ENCODE results near the gene UGGT2. TPM values are rescaled to one million over a fixed set of nuclear protein-coding genes. Genes with fewer than 3 reads are reported as not detected.
A peak's percentile ranks its signal among the peaks of the same experiment; 100 is the strongest.
"Not testable (repeated sequence)": the region's sequence is repeated elsewhere in the genome, so short reads cannot be mapped to it uniquely, and the experiment has no call there.

Gene UGGT2
- total RNA-seq, 1 donor from 2014 or later = 45.5 TPM

DNA sequence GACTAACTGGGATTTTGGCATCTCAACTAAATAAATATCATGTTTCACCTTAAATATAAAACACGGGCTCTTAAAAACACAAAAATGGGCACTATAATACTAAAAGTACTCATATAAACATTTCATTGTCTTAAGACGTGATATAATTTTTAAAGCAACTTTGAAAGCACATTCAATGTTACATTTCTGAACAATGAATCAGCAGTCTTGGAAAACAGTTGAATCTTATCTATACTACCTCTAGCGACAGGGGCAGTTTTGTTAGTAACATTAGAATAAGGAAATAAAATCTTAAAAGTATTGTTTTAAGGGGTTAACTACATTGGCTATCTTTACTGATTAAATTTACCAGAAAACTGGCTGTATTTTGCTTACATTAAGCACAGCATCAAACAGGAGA is 156.9 kb downstream of the UGGT2 start:
- no peak for DNase-seq

DNA sequence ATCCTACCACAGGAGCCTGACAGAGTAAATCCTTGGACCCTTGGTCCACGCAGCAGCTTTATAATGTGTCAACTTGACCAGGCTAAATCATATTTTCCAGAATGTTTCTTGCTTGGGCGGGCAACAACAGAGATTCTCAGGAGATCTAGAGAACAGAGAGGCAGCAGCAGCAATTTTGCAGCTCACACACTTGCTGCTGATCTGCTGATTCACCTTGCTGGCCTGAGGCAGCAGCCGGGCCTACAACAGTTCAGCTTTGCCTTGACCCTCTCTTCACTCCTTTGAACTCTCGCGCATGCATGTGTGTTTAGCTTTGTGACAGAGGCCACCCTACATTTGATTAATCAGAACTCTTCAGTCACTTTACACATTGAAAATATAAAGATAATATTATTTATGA is 159.3 kb downstream of the UGGT2 start:
- no peak for DNase-seq

DNA sequence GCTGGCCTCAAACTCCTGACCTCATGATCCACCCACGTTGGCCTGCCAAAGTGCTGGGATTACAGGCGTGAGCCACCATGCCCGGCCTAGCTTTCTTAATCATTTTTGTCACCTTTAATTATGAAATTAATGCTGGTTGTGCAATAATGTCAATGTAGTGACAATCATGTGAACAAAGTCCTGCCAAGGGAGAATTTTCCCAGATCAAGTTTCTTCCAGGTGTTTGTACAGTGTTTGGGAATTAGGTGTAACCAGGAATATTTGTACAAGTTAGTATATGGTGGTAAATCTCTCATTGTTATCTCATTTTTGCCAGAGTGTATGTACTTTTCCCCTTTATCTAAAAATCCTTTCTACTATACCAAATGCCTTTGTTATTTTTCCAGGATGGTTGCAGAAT is 171.1 kb downstream of the UGGT2 start:
- no peak for DNase-seq

DNA sequence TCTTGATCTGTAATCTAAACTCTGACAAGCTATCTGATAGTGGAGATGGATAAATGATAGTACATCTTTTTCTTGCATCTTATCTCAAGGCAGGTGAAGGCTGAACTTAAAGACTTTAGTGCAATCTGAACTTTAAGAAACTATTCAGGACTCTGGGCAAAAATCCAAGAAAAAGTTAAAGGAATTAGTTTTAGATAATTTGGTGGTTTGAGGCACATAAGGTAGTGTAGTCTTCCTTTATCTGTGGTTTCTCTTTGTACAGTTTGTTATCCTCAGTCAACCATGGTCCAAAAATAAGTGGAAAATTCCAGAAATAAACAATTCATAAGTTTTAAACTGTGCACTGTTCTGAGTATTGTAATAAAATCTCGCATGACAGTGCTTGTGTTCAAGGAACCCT is 172.9 kb downstream of the UGGT2 start:
- no peak for DNase-seq

DNA sequence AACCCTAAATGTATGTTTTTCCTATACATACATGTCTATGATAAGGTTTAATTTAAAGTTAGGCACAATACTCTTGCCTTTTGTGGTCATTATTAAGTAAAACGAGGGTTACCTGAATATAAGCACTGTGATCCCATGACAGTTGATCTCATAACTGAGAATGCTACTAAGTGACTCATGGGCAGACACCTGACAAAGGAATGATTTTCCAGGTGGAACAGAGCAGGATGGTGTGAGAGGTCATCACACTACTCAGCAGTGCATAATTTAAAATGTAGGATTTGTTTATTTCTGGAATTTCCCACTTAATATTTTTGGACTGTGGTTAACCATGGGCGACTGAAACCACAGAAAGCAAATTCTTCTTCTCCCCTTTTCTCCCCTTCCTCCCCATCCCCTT is 178.9 kb downstream of the UGGT2 start:
- no peak for DNase-seq

DNA sequence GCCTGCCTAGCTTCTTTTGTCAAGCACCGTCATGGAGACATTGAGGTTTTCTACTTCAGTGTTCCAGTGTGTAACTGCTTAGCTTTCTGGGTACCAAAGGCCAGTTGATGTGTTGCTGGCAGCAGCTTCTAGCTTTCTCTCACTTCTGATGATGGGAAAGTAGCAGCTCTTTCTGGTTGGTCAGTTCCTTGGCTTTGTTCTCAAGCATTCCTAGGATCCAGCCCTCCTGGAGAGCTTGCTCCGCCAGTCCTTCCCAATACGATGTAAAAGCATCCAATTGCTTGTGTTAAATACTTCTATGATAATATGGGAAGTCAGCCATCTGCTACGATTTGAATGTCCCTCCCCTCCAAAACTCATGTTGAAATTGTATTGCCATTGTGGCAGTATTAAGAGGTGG is 182.8 kb downstream of the UGGT2 start:
- DNase-seq = no peak

DNA sequence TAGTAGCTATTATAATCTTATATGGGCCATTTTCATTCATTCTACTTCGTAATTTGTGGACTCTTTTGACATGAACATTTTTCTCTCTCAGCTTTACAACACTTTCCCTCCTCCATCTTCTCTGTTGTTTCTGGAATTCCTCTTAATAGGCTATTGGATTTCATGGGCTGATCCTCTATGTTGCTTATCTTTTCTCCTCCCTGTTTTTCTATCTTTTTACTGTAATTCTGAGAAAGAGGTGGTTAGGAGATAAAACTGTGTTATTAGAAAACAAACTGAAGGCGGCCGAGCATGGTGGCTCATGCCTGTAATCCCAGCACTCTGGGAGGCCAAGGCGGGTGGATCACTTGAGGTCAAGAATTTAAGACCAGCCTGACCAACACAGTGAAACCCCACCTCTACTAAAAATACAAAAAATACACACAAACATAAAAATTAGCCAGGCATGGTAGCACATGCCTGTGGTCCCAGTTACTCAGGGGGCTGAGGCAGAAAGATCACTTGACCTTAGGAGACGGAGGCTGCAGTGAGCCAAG is 188.1 kb downstream of the UGGT2 start:
- no peak for DNase-seq

DNA sequence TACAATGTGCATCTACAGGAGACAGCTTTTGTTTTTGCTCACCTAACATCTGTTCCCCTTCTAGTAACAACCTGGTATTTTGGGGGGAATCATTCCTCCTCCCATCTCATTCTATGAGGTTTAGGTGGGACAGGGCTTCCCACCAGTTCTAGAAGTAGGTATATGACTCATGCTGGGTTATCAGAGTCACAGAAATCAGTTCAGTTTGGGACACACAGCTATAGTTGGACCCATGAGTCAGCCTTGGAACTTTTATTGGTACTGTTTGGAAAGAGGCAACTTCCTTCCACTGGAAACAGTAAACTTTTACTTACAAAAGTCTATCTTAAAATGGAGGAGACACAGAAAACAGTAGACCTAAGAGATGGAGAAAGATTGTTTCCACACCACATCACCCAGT is 190.8 kb downstream of the UGGT2 start:
- DNase-seq = no peak

DNA sequence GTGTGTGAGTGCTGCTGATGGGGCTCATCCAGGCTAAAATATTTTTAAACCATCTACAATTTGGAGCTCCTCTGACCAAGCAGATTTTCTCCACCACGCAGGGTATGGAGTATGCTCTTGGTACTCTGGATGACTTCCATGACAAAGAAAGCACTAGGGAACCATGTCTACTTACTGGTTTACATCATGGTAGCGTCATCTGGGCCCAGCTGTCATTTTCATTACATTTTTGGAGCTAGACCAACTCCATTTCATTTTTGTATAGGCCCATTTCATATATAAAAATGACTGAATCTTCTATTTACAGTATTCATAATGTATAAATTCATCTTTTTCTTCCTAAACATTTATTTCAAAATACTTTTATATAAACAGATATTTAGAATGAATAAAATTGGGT is 191.9 kb downstream of the UGGT2 start:
- no peak for DNase-seq

DNA sequence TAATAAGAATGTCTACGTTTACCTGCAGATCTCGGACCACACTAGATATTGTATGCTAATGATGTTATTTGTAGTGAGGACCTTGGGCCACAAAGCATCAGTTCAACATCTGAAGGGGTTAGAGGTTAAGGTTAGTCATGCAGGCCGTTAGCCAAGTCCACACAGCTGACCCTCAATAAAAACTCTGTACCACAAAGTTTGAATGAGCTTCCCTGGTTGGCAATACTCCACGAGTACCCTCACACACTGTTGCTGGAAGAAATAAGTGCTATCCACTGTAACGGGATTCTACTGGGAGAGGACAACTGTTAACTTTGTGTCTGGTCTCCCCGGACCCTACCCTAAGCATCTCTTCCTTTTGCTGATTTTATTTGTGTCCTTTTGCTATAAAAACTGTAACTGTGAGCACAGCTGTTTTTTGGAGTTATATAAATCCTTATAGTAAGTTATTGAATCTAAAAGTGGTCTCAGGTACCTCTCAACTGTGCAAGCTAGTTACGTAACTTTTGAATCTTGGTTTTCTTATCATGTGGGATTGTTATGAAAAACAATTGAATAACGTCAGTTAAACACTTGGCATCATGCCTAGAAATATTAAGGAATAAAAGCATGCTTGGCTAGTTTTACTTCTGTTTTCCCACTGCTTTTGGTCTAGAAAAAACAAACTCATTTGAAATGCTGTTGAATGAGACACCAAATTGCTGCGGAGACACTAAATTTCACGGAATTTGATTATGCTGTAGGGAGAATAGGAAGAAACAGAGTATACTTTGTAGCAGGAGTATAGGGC is 194.7 kb downstream of the UGGT2 start:
- DNase-seq = no peak

DNA sequence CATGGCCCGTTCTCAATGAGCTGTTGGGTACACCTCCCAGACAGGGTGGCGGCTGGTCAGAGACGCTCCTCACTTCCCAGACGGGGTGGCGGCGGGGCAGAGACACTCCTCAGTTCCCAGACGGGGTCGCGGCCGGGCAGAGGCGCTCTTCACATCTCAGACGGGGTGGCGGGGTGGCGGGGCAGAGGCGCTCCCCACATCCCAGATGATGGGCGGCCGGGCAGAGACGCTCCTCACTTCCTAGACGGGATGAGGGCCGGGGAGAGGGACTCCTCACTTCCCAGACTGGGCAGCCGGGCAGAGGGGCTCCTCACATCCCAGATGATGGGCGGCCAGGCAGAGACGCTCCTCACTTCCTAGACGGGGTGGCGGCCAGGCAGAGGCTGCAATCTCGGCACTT is 207.5 kb downstream of the UGGT2 start:
- not testable (repeated sequence) for DNase-seq

DNA sequence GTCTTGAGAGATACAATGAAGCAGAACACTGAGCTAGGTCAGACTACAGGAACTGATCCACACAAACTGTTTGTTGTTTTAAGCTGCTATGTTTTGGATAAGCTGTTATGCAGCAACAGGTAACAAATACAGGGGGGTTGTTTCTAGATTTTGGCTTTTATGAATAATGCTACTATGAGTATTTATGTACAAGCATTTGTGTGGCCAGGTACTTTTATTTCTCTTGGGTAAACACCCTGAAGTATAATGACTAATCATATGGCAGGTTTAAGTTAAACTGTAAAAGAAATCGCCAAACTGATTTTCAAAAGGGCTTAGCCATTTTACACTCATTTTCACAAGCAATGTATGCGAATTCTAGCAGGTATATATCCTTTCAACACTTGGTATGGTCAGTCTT is 210.3 kb downstream of the UGGT2 start:
- no peak for DNase-seq

DNA sequence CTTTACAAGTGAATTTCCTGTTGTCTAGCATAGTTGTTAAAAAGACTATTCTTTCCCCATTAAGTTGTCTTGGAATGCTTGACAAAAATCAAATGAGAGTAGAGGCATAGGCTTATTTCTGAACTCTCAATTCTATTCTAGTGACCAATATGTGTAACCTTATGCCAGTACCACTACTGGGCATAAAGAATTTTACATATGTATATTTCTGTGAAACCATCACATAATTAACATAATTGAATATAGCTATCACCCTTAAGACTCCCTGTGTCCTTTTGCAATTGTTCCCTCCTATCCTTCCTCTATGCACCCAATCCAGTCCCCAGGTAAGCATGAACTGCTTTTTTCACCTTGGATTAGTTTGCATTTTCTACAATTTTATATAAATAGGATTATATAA is 211.3 kb downstream of the UGGT2 start:
- no peak for DNase-seq

DNA sequence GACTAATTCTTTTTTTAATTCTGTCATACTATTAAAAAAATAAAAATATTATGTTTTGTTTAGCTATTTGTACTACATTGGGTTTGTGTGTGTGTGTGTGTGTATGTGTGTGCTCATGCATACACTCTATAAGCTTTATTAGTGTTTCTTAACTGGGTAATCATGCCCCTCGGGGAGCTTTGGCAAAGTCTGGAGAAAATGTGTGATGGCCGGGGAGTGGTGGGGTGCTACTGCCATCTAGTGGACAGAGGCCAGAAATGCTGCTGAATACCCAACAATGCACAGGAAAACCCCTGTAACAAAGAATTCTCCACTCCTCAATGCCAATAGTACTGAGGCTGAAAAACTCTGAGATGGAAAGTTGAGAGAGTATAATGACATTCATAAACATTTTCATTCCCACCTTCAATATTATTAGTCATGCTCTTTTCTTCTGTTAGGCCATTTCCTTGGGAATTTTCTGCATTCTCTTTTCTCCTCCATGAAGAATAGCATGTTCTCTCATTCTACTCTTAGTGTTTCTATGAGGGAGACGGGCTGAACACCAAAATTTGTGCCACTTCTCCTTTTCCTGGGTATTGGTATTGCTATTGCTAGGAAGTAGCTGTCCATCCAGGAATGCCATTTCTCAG is 219.0 kb downstream of the UGGT2 start:
- peak; percentile 79 for DNase-seq

DNA sequence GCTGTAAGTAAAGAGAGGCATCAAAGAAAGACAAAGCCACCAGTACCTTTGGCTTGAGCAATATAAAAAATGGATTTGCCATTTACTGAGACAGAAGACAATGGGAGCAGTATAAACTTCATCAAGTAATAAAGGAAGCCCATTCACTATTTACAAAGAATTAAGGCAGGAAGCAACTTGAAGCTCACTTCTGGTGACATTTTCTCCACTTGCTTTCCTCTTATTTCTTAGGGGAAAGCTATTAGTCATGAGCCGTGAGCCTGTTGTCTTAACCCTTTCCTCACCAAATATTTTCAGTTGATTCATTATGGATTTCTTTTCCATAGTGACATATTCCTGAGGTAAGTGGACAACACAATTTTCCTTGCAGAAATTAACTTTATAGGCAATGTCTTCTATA is 219.5 kb downstream of the UGGT2 start:
- no peak for DNase-seq

DNA sequence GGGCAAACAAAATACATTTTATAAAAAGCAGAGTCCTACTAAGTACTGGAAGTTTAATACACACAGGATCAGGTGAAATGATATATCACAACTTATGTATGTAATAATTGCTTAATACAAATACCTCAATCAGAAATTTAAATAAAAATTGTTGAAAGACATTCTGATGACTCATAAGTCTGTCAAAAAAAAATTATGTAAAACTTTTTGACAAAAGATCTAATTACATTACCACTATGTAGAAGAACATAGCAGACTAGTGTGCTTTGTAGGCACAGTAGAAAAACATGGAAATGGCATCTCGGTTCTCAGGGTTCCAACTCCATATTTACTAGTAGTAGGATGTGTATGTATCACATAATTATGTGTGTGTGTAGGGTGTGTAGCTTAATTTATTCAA is 220.1 kb downstream of the UGGT2 start:
- no peak for DNase-seq

DNA sequence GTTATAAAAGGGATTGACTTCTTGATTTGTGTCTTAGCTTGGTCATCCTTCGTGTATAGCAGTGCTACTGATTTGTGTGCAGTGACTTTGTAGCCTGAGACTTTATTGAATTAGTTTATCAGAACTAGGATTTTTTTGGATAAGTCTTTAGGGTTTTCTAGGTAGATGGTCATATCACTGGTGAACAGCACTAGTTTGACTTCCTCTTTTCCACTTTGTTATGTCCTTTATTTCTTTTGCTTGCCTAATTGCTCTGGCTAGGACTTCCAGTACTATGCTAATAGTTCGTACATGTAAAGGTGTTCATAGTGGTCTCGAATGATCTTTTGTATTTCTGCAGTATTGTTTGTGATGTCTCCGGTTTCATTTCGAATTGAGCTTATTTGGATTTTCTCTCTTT is 230.9 kb downstream of the UGGT2 start:
- DNase-seq = no peak

DNA sequence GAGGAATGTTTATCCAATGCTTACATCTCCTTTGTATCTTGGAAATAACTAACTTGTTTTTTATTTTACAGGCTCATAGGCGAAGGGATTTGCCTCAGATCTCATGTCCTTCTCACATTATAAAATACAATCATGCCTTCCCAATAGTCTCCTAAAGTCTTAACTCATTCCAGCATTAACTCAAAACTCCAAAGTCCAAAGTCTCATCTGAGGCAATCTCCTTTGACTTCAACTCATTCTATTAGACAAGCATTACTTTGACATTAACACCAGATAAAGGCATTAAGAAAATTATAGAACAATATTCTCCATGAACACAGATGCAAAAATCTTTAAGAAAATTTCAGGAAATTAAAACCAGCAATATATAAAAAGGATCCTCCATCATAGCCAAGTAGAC is 238.7 kb downstream of the UGGT2 start:
- no peak for DNase-seq

DNA sequence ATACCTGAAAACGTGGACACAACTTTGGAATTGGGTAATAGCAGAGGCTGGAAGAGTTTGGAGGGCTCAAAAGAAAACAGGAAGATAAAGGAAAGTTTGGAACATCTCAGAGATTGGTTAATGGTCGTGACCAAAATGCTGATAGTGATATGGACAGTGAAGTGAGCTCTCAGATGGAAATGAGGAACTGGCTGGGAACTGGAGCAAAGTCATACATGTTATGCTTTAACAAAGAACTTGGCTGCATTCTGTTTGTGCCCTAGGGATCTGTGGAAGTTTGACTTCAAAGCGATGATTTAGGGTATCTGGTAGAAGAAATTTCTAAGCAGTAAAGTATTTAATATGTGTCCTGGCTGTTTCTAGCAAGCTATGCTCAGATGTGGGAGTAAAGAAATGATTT is 240.1 kb downstream of the UGGT2 start:
- DNase-seq = no peak

DNA sequence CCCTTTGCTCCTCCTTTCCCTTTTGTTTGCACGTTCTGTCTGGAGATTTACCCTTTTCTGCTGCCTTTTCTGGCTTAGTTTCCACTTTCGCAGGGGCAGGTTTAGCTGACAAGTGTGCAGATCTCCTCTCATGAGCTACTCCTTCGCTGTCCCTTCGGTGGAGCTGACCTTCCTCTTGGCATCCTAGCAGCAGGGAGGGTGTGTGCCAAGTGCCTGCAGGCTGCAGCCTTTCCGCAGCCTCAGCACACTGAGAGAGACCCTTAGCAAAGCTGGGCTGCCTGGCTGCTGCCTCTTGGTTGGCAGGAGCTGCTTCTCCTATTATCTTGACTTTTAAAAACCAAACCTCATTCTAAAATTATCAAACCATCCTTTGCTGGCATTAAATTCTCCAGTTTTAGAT is 243.8 kb downstream of the UGGT2 start:
- DNase-seq = no peak

DNA sequence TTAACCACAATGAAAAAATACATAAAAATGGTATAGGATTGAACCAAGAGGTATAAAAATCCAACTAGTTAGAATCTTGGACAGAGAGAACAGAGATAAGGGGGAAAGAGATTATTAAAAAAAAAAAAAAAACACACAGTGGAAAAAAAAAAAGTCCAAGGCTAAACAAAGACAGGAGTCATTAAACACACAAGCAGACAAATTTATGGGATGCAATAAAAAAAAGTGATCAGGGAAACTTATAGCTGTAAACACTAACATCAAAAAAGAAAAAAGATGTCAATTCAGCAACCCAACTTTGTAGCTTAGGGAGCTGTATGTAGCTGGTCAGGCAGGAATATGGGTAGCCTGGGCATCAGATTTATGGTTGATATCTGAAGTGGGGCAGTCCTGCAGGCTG is 247.3 kb downstream of the UGGT2 start:
- no peak for DNase-seq

DNA sequence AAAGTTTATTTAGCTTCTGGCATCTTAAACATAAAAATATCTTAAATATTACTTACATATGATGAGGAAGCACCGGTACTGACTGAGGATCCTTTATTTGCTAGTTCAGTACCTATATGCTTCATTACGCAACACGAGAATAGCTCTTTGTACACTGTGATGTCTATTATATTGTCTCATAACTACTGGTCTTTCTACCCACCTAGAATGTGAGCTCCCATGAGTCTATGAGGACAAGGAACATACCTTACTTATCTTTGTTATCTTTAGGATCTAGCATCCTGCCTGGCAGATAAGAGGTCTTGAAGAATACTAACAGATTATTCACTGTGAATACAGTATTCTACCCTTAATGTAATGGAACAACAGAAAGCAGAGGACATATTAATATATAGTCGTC is 251.4 kb downstream of the UGGT2 start:
- DNase-seq = no peak

DNA sequence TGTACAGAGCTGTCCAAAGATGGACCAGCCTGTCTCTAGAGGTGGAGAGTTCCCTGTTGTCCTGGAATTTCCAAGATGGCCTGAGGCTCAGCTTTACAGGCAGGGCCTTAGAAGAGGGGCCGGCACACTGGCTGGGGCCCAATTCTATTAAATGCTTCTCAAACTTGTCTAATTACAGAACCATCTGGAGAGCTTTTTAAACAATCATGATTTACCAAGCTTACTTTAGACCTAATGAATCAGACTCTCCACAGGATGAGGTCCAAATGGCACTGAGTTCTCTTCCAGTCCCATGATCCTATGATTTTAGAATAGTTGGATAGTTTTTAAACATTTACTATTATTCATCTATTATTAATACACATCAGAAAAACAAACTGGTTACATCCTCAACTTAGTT is 252.8 kb downstream of the UGGT2 start:
- no peak for DNase-seq

DNA sequence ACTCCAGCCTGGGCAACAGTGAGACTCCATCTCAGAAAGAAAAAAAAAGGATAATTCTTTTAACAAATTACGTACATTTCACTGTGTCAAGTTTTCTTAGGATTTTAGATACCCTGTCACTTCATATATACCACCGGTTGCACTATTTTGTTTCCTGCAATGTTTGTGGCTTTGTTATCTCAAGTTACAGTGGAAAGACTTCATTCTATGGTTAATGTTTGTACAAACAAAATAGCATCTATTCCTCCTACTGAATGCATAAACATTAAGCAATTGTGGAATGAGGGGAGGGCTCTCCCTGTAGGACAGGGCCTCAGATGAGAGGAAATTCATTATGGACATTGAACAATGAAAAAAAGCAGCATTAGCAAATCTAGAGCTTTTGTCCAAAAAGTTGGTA is 256.2 kb downstream of the UGGT2 start:
- no peak for DNase-seq

Measured in skin of body (tissue), 2 donors.